ENCODE measurements around the gene P2RX2.

Gene P2RX2

DNA sequence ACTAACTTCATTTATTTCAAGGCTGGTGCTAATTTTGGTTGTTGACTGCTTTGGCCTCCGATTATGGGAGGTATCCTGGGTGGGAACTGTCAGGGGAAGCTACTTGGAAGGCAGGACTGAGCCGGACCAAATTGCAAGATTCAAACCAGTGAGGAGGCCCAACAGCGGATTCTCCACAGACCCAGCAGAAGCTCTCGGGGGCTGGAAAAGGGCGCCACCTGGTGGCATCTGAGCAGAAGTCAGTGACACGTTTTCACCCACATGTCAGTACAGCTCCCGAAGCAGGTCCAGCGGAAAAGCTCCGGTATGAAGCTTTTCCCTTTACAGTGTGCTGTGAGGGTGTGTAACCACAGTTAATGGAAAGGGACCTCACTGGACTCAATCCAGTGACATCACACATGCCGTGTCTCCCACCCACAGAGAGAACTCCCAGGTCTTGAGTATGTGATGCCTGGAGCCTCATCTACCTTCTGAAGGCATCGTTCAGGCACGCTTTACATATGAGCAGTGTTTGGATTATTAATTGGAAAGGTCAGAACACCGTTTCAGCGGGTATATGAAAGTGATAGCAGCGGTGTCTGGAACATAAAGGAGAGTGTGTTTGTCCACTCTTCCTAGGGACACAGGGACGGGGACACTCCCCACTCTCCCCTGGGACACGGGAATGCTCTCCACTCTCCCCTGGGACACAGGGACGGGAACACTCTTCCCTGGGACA, 3.6 kb upstream of the P2RX2 start:
- peaks cover 16 to 22% of the 10 kb centered on the region in 2 donors for H3K4me1 Mint-ChIP-seq
- H3K27ac Mint-ChIP-seq: peak overlapping the region; percentile 80
- H3K27me3 Mint-ChIP-seq: peaks cover 48 to 54% of the 10 kb centered on the region in 2 donors
- peak; percentile 93 to 94 for ATAC-seq (replicated peaks)
- H3K9me3 Mint-ChIP-seq: peaks cover 9 to 10% of the 10 kb centered on the region in 2 donors
- peaks cover 8 to 18% of the 10 kb centered on the region in 2 donors for H3K36me3 Mint-ChIP-seq
- H3K4me3 Mint-ChIP-seq: no peak overlapping the region
- peak; percentile 67 for DNase-seq

DNA sequence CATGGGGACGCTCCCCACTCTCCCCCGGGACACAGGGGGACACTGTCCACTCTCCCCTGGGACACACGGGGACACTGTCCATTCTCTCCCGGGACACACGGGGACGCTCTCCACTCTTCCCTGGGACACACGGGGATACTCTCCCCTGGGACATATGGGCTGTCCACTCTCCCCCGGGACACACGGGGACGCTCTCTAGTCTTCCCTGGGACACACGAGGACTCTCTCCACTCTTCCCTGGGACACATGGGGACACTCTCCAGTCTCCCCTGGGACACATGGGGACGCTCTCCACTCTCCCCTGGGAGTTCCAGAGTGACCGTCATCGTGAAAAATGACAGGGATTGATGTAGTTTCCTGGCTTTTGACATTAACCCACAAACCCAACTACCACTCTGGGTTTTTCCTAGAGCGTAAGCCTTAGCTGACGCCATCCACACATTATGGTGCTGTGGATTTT, 3.0 kb upstream of the P2RX2 start:
- DNase-seq (no peak), ATAC-seq (replicated peaks) (no peak)
- H3K27me3 Mint-ChIP-seq: peaks cover 42 to 48% of the 10 kb centered on the region in 2 donors
- H3K9me3 Mint-ChIP-seq: peaks cover 9 to 10% of the 10 kb centered on the region in 2 donors
- H3K4me3 Mint-ChIP-seq: no peak overlapping the region
- peaks cover 8 to 18% of the 10 kb centered on the region in 2 donors for H3K36me3 Mint-ChIP-seq
- H3K27ac Mint-ChIP-seq: no peak overlapping the region
- peaks cover 12 to 16% of the 10 kb centered on the region in 2 donors for H3K4me1 Mint-ChIP-seq

- no peak overlapping the region for H3K27ac Mint-ChIP-seq
- DNase-seq (no peak), ATAC-seq (replicated peaks) (no peak)
- H3K27me3 Mint-ChIP-seq: peaks cover 29 to 34% of the 10 kb centered on the region in 2 donors
- H3K36me3 Mint-ChIP-seq: peaks cover 6 to 11% of the 10 kb centered on the region in 2 donors
- H3K9me3 Mint-ChIP-seq: peaks cover 2 to 5% of the 10 kb centered on the region in 2 donors
- H3K4me3 Mint-ChIP-seq: no peak overlapping the region
- H3K4me1 Mint-ChIP-seq: peaks cover 8 to 14% of the 10 kb centered on the region in 2 donors
Measured at GRCh38 chr12:132617135-132617701, 1.4 kb upstream of the P2RX2 start.

- no peak for DNase-seq
- Mint-ChIP-seq H3K36me3 (peaks cover 6 to 18% of the 10 kb centered on the region in 2 donors), H3K4me3 (peak overlapping the region; percentile 45 to 54), H3K27ac (peak overlapping the region; percentile 21), H3K27me3 (peaks cover 29 to 34% of the 10 kb centered on the region in 2 donors), H3K9me3 (peaks cover 2 to 5% of the 10 kb centered on the region in 2 donors), H3K4me1 (peaks cover 8 to 14% of the 10 kb centered on the region in 2 donors)
- no peak for ATAC-seq (replicated peaks)
Measured at GRCh38 chr12:132617822-132618682, 524 bp upstream of the P2RX2 start.

DNA sequence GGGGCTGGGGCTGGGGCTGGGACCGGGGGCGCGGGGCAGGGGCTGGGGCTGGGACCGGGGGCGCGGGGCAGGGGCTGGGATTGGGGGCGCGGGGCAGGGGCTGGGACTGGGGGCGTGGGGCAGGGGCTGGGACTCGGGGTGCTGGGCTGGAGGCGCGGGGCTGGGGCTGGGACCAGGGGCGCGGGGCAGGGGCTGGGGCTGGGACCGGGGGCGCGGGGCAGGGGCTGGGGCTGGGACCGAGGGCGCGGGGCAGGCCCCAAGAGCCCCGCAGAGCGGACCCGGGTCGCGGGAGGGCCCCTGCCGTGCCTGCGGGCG, 452 bp downstream of the P2RX2 start:
- ATAC-seq (replicated peaks): no peak
- Mint-ChIP-seq H3K36me3 (peaks cover 8 to 18% of the 10 kb centered on the region in 2 donors), H3K27me3 (peaks cover 29 to 34% of the 10 kb centered on the region in 2 donors), H3K4me1 (peaks cover 8 to 14% of the 10 kb centered on the region in 2 donors), H3K4me3 (no peak overlapping the region), H3K9me3 (peaks cover 2 to 5% of the 10 kb centered on the region in 2 donors), H3K27ac (no peak overlapping the region)
- DNase-seq: no peak

- Mint-ChIP-seq H3K4me3 (no peak overlapping the region), H3K27me3 (peaks cover 29 to 34% of the 10 kb centered on the region in 2 donors), H3K36me3 (peaks cover 10 to 18% of the 10 kb centered on the region in 2 donors), H3K27ac (no peak overlapping the region), H3K4me1 (peaks cover 8 to 14% of the 10 kb centered on the region in 2 donors), H3K9me3 (peaks cover 2 to 5% of the 10 kb centered on the region in 2 donors)
- DNase-seq (no peak), ATAC-seq (replicated peaks) (no peak)
Measured at GRCh38 chr12:132619386-132620112, 973 bp downstream of the P2RX2 start.

GRCh38 chr12:132620113-132620898, 1.7 kb downstream of the P2RX2 start:
- Mint-ChIP-seq H3K4me3 (no peak overlapping the region), H3K27ac (no peak overlapping the region), H3K9me3 (peaks cover 2 to 5% of the 10 kb centered on the region in 2 donors), H3K4me1 (peaks cover 5 to 8% of the 10 kb centered on the region in 2 donors), H3K36me3 (peaks cover 13 to 26% of the 10 kb centered on the region in 2 donors), H3K27me3 (peaks cover 24 to 29% of the 10 kb centered on the region in 2 donors)
- DNase-seq (no peak), ATAC-seq (replicated peaks) (peak; percentile 7 to 15)

DNA sequence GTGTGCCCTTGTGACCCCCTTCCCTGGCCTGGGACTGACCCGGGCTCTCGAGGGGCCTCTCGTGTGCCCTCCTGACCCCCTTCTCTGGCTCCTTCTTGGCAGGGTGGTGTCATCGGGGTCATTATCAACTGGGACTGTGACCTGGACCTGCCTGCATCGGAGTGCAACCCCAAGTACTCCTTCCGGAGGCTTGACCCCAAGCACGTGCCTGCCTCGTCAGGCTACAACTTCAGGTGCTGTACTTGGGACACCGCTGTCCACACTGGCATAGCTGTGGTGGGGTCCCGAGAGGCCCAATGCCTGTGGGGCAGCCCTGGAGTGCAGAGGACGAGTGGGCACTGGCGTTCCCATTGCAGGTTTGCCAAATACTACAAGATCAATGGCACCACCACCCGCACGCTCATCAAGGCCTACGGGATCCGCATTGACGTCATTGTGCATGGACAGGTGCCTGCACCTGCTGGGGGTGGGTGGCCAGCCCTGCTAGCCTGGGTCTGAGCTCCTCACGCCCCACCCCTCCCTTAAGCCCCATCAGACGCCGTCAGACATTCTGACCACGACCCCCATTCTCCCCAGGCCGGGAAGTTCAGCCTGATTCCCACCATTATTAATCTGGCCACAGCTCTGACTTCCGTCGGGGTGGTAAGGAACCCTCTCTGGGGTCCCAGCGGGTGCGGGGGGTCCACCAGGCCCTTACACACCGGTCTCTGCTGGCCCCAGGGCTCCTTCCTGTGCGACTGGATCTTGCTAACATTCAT, 2.5 kb downstream of the P2RX2 start:
- DNase-seq (no peak), ATAC-seq (replicated peaks) (peak in 1 of 2 donors; percentile 11)
- Mint-ChIP-seq H3K4me1 (peaks cover 5 to 8% of the 10 kb centered on the region in 2 donors), H3K27ac (peak overlapping the region; percentile 63), H3K4me3 (no peak overlapping the region), H3K9me3 (peaks cover 2 to 5% of the 10 kb centered on the region in 2 donors), H3K27me3 (peaks cover 16 to 22% of the 10 kb centered on the region in 2 donors), H3K36me3 (peaks cover 20 to 32% of the 10 kb centered on the region in 2 donors)

GRCh38 chr12:132621657-132622435, 3.3 kb downstream of the P2RX2 start:
- ATAC-seq (replicated peaks) (no peak), DNase-seq (no peak)
- H3K4me1 Mint-ChIP-seq: peaks cover 5 to 8% of the 10 kb centered on the region in 2 donors
- H3K9me3 Mint-ChIP-seq: peaks cover 2 to 5% of the 10 kb centered on the region in 2 donors
- H3K27ac Mint-ChIP-seq: peak overlapping the region; percentile 80
- peaks cover 20 to 28% of the 10 kb centered on the region in 2 donors for H3K36me3 Mint-ChIP-seq
- H3K27me3 Mint-ChIP-seq: peaks cover 13 to 15% of the 10 kb centered on the region in 2 donors
- no peak overlapping the region for H3K4me3 Mint-ChIP-seq

GRCh38 chr12:132622437-132623071, 4.0 kb downstream of the P2RX2 start:
- ATAC-seq (replicated peaks): no peak
- Mint-ChIP-seq H3K4me1 (peaks cover 5 to 8% of the 10 kb centered on the region in 2 donors), H3K36me3 (peaks cover 19 to 27% of the 10 kb centered on the region in 2 donors), H3K4me3 (no peak overlapping the region), H3K27me3 (peaks cover 7 to 8% of the 10 kb centered on the region in 2 donors), H3K27ac (peak overlapping the region; percentile 42), H3K9me3 (peaks cover 2 to 5% of the 10 kb centered on the region in 2 donors)
- no peak for DNase-seq

- Mint-ChIP-seq H3K36me3 (peaks cover 14 to 20% of the 10 kb centered on the region in 2 donors), H3K27me3 (peaks cover under 1 to 1% of the 10 kb centered on the region in 2 donors), H3K27ac (no peak overlapping the region), H3K4me1 (peaks cover 0 to under 1% of the 10 kb centered on the region in 2 donors), H3K4me3 (no peak overlapping the region), H3K9me3 (no peaks in the 10 kb centered on the region)
- DNase-seq (no peak), ATAC-seq (replicated peaks) (no peak)
Measured at GRCh38 chr12:132623072-132623869, 4.7 kb downstream of the P2RX2 start.
